ENCODE results near the gene UBE3C. TPM values are rescaled to one million over a fixed set of nuclear protein-coding genes. Genes with fewer than 3 reads are reported as not detected.

UBE3C gene
- total RNA-seq, 4 donors from 2014 or later, result 55.5 to 76.1 (median 60.4) TPM

DNA sequence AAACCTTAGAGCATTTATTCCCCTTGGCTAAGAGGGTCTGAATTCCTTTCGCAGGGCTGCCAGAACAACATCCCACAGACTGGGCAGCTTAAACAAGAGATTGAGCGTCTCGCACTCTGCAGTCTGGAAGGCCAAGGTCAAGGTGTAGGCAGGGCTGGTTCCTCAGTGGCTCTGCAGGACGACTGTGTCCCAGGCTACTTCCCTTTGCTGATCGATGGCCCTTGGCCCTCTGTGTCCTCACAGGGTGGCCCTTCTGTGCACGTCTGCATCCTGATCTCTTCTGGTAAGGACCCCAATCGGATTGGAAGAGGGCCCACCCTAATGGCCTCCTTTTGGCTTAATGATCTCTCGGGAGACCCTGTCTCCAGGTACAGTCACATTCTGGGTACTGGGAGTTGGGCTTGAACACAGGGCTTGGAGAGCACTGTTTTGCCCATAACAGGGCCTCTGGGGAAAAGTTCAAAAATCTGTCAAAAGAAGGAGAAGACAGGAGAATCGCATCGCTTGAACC, 162.9 kb downstream of the UBE3C start:
- intact Hi-C loops (cut with DNase I; ENCODE audit: low total_unique reads), result no loop called here
- no peak for DNase-seq (ENCODE audit: low spot score in 2 of 2)
- TF ChIP-seq POLR2A (IDR thresholded peaks at IDR 0.05), result no peak
- TF ChIP-seq, protein P1, sequence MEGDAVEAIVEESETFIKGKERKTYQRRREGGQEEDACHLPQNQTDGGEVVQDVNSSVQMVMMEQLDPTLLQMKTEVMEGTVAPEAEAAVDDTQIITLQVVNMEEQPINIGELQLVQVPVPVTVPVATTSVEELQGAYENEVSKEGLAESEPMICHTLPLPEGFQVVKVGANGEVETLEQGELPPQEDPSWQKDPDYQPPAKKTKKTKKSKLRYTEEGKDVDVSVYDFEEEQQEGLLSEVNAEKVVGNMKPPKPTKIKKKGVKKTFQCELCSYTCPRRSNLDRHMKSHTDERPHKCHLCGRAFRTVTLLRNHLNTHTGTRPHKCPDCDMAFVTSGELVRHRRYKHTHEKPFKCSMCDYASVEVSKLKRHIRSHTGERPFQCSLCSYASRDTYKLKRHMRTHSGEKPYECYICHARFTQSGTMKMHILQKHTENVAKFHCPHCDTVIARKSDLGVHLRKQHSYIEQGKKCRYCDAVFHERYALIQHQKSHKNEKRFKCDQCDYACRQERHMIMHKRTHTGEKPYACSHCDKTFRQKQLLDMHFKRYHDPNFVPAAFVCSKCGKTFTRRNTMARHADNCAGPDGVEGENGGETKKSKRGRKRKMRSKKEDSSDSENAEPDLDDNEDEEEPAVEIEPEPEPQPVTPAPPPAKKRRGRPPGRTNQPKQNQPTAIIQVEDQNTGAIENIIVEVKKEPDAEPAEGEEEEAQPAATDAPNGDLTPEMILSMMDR (IDR thresholded peaks at IDR 0.05), result no peak
- WGBS, 2 donors, result 78 to 84% methylated on average over 10 of the region's 10 CpGs
- no peak overlapping the region for H3K4me3 ChIP-seq (ENCODE audit: low read depth, poor library complexity, severe bottlenecking)

DNA sequence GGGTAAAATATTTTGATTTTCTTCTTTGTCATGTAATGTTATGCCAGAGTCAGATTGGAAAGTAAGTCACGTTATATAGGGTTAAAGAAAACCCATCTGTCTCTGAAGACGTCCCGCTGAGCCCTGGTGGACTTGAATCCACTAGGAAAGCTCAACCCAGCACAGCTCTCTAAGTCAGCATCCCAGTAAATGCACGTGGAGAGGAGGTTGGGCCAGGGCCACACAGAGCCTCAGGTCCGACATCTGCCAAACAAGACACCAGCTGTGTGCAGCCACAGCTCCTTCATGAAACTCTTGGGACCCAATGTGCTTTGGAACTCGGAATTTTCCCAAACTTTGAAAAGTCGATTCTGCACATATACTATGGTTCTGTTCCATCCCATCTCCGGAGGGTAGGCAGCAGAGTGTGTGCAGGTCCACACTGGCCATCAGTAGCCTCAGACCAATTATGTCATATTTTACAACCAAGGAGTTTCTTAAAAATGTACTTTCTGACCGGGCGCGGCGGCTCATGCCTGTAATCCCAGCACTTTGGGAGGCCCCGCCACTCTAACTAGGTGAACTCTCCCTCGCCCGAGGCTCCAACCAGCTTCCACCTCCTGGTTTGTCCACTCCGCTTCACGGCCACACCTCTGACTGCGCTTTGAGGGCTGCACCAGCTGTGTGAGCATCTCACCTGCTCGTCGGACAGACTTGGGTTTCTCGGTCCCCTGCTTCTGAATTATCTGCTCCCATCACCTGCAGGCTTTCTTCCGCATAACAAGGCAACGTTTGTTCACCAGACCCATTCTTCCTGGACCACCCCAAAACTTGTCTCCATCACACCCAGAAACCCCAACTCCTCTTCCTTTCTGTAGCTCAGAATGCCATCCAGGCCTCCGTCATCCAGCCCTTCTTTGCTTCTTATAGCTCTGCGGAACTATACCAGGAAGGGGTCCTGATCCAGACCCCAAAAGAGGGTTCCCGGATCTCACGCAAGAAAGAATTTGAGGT, 168.4 kb downstream of the UBE3C start:
- H3K4me3 ChIP-seq (ENCODE audit: low read depth, poor library complexity, severe bottlenecking), result no peak overlapping the region
- TF ChIP-seq, protein P1 (IDR thresholded peaks at IDR 0.05), result no peak
- TF ChIP-seq POLR2A (IDR thresholded peaks at IDR 0.05), result no peak
- intact Hi-C loops (cut with DNase I; ENCODE audit: low total_unique reads), result no loop called here
- DNase-seq (ENCODE audit: low spot score in 2 of 2), result no peak
- 80 to 87% methylated on average over 27 of the region's 27 CpGs for WGBS, 2 donors

DNA sequence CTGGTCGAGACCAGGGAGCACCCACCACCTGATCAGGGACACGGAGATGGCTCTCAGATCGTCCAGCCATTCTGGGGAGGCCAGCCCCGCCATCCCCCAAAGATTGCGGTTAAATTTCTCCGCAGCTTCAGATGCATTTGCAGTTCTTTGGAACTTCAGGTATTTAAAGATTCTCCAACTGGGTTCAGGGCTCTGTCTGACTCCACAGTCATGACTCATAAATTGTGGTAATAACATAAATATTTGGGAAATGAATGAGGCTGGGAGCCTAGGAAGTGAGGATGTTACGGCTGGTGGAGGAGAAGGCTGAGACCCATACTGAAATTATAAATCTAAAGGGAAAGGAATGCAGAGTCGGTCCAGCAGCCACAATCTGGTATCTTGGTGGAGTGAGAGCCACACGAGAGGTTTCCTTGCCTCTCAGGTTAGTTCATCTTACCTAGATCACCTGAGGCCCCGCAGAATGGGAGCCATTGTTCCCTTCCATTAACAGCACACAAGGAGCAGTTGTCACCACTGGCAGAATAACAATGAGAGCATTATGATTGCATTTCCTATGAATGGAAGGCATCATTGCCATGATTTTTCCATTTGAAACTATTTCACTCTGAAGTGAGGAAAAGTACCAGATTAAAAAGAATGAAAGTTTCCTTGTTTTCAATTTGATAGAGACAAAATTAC, 171.4 kb downstream of the UBE3C start:
- no peak for DNase-seq (ENCODE audit: low spot score in 2 of 2)
- no peak for TF ChIP-seq POLR2A (IDR thresholded peaks at IDR 0.05)
- TF ChIP-seq, protein P1 (IDR thresholded peaks at IDR 0.05), result no peak
- intact Hi-C loops (cut with DNase I; ENCODE audit: low total_unique reads), result no loop called here
- no peak overlapping the region for H3K4me3 ChIP-seq (ENCODE audit: low read depth, poor library complexity, severe bottlenecking)
- WGBS, 2 donors, result 62 to 64% methylated on average over 10 of the region's 10 CpGs

DNA sequence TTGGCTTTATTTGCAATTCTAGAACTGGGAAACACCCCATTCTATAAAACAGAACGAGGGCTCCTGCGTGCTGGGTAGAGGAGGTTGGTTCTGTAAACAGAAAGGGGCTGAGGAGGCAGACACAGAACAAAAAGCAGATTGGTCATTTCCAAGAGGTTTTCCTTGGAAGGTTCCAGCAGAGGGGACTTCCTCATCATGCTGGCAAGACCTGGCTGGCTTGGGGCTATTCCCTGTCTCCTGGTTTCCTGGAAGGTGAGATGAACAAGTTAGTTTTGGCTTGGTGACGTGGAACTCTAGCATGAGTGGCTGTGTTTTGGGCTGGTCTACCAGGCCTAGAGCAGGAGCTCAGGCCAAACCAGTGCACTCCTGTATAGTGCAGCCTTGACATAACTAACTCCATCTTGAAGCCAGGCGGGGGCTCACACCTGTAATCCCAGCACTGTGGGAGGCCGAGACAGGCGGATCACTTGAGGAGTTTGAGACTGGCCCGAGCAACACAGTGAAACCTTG, 172.0 kb downstream of the UBE3C start:
- H3K4me3 ChIP-seq (ENCODE audit: low read depth, poor library complexity, severe bottlenecking), result no peak overlapping the region
- no peak for TF ChIP-seq POLR2A (IDR thresholded peaks at IDR 0.05)
- TF ChIP-seq, protein P1 (IDR thresholded peaks at IDR 0.05), result no peak
- intact Hi-C loops (cut with DNase I; ENCODE audit: low total_unique reads), result no loop called here
- DNase-seq (ENCODE audit: low spot score in 2 of 2), result no peak
- WGBS, 2 donors, result 71 to 74% methylated on average over 7 of the region's 7 CpGs

DNA sequence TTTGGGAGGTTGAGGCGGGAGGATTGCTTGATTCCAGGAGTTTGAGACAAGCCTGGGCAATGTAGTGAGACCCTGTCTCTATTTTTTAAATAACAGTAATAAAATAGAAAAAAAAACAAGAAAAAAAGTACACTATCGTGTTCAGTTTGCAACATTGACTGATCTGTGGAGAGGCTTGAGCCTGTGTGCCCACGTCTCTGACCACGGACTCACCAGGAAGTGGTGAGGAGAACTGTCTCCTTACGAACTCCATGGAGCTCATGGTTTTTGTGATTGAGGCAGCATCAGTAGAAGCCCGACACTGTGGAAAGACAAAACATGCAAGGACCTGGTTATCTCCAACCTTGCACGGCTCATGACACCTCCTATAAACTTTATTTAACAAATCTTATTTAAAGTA, 174.2 kb downstream of the UBE3C start:
- intact Hi-C loops (cut with DNase I; ENCODE audit: low total_unique reads), result no loop called here
- DNase-seq (ENCODE audit: low spot score in 2 of 2), result no peak
- TF ChIP-seq POLR2A (IDR thresholded peaks at IDR 0.05), result no peak
- TF ChIP-seq, protein P1 (IDR thresholded peaks at IDR 0.05), result no peak
- no peak overlapping the region for H3K4me3 ChIP-seq (ENCODE audit: low read depth, poor library complexity, severe bottlenecking)
- 88 to 92% methylated on average over 7 of the region's 7 CpGs for WGBS, 2 donors

All from lower leg skin (tissue), 4 donors.